Activated T-cell treated with anti-CD3 and anti-CD28 coated beads, Interleukin-2, amount 50 U/mL, for 72 hours (primary cell): ENCODE results near the gene HLA-G. TPM values are rescaled to one million over a fixed set of nuclear protein-coding genes. Genes with fewer than 3 reads are reported as not detected.

Source experiments
- ATAC-seq, 2 donors: fragments of 150-1000 bp; cut with Tn5 transposase; replicated peaks in 1 of 2; 2 replicates each; pipeline ENCODE4 v1.10.0; 2021; ENCODE audit warnings: moderate library complexity in 2 of 2, mild to moderate bottlenecking in 1 of 2
- DNase-seq, 2 donors: peaks; one replicate each; pipeline ENCODE4 v3.0.0; 2021 to 2022; ENCODE audit warnings: mixed read lengths in 1 of 2
- H3K27ac Mint-ChIP-seq: one replicate; pipeline ENCODE4 v1.8.0; 2022; ENCODE audit warnings: mild to moderate bottlenecking, moderate library complexity, mixed read lengths
- H3K27me3 Mint-ChIP-seq: one replicate; pipeline ENCODE4 v1.8.0; 2022; ENCODE audit warnings: low read depth, mixed read lengths
- H3K36me3 Mint-ChIP-seq, 2 donors: one replicate each; pipeline ENCODE4 v1.8.0; 2022; ENCODE audit warnings: mixed read lengths in 2 of 2, mild to moderate bottlenecking in 1 of 2; ENCODE audit not compliant: insufficient read depth in 2 of 2
- H3K4me1 Mint-ChIP-seq: one replicate; pipeline ENCODE4 v1.8.0; 2022; ENCODE audit warnings: low read depth, mixed read lengths
- H3K4me3 Mint-ChIP-seq, 2 donors: one replicate each; pipeline ENCODE4 v1.8.0; 2022; ENCODE audit warnings: mild to moderate bottlenecking in 2 of 2, mixed read lengths in 2 of 2, moderate library complexity in 2 of 2
- H3K9me3 Mint-ChIP-seq, 2 donors: one replicate each; pipeline ENCODE4 v1.8.0; 2022; ENCODE audit warnings: mixed read lengths in 2 of 2
- total RNA-seq, 2 donors: library from RNA; stranded (reverse); gene quantifications; one replicate each; pipeline ENCODE4 v1.2.3, GENCODE V29; 2022

HLA-G gene
- total RNA-seq, 2 donors from 2014 or later, result 0.37 TPM; not detected in 1

DNA sequence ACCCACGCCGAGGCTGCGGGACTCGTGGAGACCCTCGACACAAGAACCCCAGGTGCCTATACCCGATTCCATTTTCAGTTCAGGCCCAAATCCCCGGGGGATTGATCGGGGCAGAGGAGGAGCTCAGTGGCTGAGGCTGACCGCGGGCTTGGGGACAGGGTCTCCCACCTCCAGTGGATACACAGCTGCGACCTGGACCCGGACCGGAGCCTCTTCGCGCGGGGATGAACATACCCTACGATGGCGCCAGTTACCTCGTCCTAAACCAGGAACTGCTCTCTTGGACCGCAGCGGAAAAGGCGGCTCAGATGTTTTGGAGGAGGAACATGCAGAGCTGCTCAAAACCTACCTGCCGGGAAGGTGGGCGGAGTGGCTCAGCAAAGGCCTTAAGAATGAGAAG is 27.4 kb upstream of the HLA-G start:
- no peak overlapping the region for H3K4me3 Mint-ChIP-seq
- H3K9me3 Mint-ChIP-seq, result no peaks in the 10 kb centered on the region

DNA sequence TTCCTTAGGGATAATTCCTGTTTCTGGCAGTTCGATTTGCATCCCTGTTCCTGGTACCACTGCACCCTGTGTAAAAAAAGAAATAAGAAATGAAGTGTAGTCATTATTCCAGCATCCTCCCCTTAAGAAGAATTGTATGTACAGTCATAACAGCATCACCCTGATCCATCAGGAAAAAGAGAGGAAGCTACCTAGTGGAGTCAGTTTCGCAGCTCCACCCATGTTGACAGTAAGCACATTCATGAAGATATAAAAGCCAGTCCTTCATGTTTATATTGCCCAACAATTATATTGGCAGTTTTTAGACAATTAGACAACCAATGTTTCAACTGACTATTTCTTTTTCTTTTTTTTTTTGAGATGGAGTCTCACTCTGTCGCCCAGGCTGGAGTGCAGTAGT is 21.2 kb upstream of the HLA-G start:
- Mint-ChIP-seq H3K36me3 (no peaks in the 10 kb centered on the region), H3K27ac (no peak overlapping the region), H3K9me3 (no peaks in the 10 kb centered on the region), H3K4me3 (no peak overlapping the region), H3K4me1 (no peaks in the 10 kb centered on the region), H3K27me3 (peaks cover 39% of the 10 kb centered on the region)
- ATAC-seq (no peak), DNase-seq (no peak)

More for the DNA sequence above, 27.4 kb upstream of the HLA-G start:
- no peak overlapping the region for H3K27ac Mint-ChIP-seq
- DNase-seq, result no peak
- no peaks in the 10 kb centered on the region for H3K4me1 Mint-ChIP-seq
- no peak for ATAC-seq
- H3K27me3 Mint-ChIP-seq, result peaks cover 18% of the 10 kb centered on the region
- H3K36me3 Mint-ChIP-seq, result no peaks in the 10 kb centered on the region

DNA sequence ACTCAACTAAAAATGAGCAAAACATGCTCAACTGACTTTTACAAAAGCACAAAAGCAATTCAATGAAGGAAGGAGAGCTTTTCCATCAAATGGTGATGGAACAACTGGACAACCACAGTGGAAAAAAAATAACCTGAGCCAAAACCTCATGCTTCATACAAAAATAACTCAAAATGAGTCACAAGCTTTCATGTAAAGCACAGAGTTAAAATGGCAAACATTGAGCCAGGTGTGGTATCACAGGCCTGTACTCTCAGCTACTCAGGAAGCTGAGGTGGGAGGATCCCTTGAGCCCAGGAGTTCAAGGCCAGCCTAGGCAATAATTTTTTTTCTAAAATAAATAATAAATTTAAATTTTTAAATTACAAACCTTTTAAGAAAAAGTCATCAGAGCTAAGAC is 18.4 kb upstream of the HLA-G start:
- no peaks in the 10 kb centered on the region for H3K4me1 Mint-ChIP-seq
- H3K4me3 Mint-ChIP-seq, result no peak overlapping the region
- H3K27me3 Mint-ChIP-seq, result peaks cover 32% of the 10 kb centered on the region
- no peak overlapping the region for H3K27ac Mint-ChIP-seq
- H3K9me3 Mint-ChIP-seq, result no peaks in the 10 kb centered on the region
- DNase-seq, result no peak
- H3K36me3 Mint-ChIP-seq, result no peaks in the 10 kb centered on the region
- ATAC-seq, result no peak

DNA sequence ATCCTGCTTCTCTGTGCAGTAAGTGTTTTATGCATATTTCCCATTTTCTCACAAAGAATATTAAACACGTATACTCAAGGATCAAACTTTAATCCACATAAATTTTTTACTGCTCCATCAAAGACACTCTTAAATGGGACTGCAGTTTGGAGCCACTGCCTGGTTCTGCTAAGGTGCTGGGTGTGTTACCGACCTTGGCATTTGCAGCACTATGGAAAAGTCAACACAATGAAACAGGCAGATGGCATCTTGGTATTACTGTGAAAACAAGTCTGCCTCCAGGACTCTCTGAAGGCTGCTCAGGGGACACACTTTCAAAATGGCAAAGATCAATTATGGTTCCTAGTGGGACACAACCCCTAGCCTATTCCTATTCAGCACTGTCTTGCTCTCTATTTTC is 17.3 kb upstream of the HLA-G start:
- DNase-seq, result no peak
- H3K4me3 Mint-ChIP-seq, result no peak overlapping the region
- no peak for ATAC-seq
- H3K36me3 Mint-ChIP-seq, result no peaks in the 10 kb centered on the region
- H3K27ac Mint-ChIP-seq, result no peak overlapping the region
- peaks cover 27% of the 10 kb centered on the region for H3K27me3 Mint-ChIP-seq
- no peaks in the 10 kb centered on the region for H3K4me1 Mint-ChIP-seq
- H3K9me3 Mint-ChIP-seq, result no peaks in the 10 kb centered on the region

DNA sequence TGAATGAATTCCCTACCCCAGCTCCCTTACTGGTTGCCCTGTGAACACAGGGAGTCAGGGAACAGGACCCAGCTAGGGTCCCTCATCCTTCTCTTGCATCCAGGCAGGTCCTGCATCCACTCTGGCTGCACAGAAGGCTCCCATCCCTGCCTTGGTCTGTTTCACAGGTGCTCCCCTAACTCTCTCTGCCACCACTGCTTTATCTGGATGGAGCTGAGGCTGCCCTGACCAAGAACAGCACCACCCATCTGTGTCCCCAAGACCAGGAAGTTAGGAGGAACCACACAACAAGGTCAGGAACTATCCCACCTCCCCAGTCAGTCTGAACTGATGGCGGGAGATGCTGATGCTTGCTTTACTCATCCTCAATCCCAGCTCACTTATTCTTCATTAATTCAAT is 16.2 kb upstream of the HLA-G start:
- DNase-seq, result no peak
- Mint-ChIP-seq H3K4me1 (no peaks in the 10 kb centered on the region), H3K27me3 (peaks cover 17% of the 10 kb centered on the region), H3K27ac (no peak overlapping the region), H3K36me3 (no peaks in the 10 kb centered on the region), H3K9me3 (no peaks in the 10 kb centered on the region), H3K4me3 (no peak overlapping the region)
- no peak for ATAC-seq

DNA sequence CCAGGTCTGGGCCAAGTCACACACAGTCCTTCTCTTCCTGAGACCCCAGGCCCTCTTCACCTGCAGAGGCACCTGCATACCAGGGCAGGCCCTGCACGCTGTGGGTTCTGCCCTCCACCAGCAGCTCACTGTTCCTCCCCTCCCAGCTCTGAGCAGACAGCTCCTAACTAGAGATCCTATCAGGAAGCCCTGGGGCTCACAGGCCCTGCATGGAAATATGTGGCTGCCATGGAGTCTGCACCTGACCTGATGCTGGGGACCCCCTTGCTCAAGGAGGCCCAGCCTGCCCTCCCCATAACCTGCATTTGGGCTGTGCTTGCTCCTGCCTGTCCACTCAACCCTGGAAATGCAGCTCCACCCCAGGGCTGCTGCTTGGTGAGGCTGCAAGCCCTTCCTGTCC is 14.6 kb upstream of the HLA-G start:
- DNase-seq (no peak), ATAC-seq (no peak)
- Mint-ChIP-seq H3K9me3 (no peaks in the 10 kb centered on the region), H3K4me1 (no peaks in the 10 kb centered on the region), H3K27ac (no peak overlapping the region), H3K36me3 (no peaks in the 10 kb centered on the region), H3K4me3 (no peak overlapping the region), H3K27me3 (peaks cover 4% of the 10 kb centered on the region)

DNA sequence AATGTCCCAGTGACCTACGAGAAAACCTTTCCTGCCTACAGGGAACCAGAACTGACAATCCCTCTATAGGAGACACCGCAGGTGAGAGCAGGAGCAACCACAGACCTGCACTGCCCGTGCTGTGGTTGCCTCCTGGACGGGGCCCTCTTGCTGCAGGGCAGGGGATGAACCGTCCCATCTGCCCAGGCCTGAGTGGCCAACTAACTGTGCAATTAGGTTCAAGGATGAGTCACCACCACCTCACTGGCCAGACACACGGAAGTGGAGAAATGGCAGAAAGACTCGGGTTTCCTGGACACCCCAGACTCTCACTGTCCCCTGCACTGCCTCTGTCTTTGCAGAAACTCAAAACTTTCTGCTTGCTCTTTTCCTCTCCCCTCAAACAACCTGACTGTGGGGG is 13.8 kb upstream of the HLA-G start:
- Mint-ChIP-seq H3K4me1 (no peaks in the 10 kb centered on the region), H3K4me3 (no peak overlapping the region), H3K27ac (no peak overlapping the region), H3K27me3 (peaks cover 5% of the 10 kb centered on the region), H3K36me3 (no peaks in the 10 kb centered on the region), H3K9me3 (no peaks in the 10 kb centered on the region)
- DNase-seq (no peak), ATAC-seq (no peak)

DNA sequence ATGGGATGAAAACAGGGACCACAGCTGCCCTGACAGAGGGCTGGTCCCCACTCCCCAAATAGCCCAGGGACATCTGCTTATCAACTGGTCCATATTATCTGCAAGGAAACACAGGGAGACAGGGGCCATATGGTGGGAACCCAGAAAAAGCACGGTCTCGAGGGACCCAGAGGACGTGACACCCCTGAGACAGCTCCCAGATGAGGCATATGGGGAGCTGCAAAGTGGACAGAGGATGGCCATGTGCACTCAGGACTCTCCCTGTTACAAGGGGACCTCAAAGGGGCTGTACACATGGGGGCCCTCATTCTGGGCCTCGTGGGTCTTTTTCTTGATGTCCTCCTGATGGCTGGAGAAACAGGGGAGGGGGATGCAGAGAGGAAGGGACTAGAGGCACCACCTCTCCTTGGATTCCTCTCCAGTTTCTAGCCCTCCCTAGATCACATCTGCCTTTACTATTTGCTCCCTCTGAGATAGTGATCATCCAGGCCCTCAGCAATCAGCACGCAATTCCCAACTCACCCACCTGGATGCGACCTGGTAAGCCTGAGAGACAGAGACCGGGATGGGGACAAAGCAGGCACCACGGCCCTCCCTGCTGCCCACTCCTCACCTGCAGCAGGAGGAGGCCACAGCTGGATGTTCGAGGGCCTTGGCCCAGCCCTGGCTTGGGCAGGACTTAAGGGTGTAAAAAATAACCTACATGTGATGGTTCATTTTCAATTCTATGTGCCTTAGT is 13.1 kb upstream of the HLA-G start:
- no peak for ATAC-seq

DNA sequence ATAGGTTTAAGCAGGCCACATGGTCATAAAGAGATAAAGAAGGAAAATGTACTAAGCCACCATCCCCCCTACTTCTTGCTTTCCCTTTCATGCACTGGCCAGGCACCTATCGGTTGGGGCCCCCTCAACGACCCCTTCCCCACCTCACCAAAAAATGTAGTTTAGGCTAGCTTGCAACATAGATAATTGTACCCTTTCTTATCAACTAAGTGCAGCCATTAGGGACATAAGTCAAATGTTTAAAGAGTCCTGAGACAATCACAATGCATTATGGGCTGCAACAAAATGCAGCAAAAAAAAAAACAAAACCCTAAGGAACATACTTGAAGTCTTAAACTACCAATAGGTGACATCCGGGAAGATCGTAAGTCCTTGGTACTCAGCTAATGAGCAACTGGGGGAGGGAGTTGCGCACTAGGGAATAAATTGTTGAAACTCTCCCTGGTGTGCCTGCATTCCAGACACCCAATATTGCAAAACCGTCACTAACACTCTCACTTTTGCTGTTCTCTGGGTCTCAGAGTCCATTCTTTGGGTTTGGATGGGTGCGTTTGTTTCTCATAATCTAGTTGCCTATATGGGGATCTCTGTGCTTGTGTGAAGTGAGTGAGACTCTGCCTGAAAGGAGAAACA is 12.4 kb upstream of the HLA-G start:
- Mint-ChIP-seq H3K4me1 (no peaks in the 10 kb centered on the region), H3K27me3 (peaks cover 12% of the 10 kb centered on the region), H3K9me3 (no peaks in the 10 kb centered on the region), H3K36me3 (no peaks in the 10 kb centered on the region), H3K4me3 (no peak overlapping the region), H3K27ac (no peak overlapping the region)
- ATAC-seq (no peak), DNase-seq (no peak)

More for the DNA sequence above, 13.1 kb upstream of the HLA-G start:
- DNase-seq, result no peak
- Mint-ChIP-seq H3K36me3 (no peaks in the 10 kb centered on the region), H3K9me3 (no peaks in the 10 kb centered on the region), H3K27ac (no peak overlapping the region), H3K4me3 (no peak overlapping the region), H3K27me3 (peaks cover 12% of the 10 kb centered on the region), H3K4me1 (no peaks in the 10 kb centered on the region)

DNA sequence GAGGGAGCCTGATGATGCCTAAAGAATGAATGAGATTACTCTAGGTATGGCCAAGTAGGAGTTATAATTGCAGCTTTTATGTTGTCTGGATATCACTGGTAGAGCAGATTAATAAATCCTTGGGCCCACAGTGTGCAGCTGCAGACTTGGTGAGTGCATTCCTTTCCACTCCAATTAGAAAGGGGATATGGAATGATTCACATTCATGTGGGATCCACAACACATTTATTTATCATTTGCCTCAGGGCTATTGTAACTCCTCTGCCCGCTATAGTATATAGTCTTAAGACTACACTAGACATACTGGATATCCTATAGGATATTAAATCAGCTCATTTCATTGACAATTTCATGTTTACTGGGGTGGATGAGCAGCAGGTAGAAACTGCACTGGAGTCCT is 11.6 kb upstream of the HLA-G start:
- no peaks in the 10 kb centered on the region for H3K36me3 Mint-ChIP-seq
- no peak overlapping the region for H3K27ac Mint-ChIP-seq
- ATAC-seq, result no peak
- H3K27me3 Mint-ChIP-seq, result peaks cover 16% of the 10 kb centered on the region
- no peak overlapping the region for H3K4me3 Mint-ChIP-seq
- DNase-seq, result no peak
- no peaks in the 10 kb centered on the region for H3K9me3 Mint-ChIP-seq
- no peaks in the 10 kb centered on the region for H3K4me1 Mint-ChIP-seq

DNA sequence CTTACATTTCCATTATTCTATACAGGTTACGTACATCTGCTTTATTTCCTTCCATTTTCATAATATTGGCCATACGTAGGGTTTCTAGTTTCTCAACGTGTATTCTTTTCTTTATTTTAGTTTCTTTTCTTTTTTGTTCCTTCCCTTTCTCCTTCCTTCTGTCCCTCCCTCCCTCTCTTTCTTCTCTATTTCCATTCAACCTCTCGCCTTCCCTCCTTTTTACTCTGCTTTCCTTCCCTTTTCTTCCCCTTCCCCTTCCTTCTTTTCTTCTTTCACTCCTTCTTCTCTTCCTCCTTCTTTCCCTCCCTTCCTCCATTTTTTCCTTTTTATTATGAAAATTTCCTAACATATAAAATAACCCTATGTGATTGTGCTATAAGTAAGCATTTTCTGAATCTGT is 8.7 kb upstream of the HLA-G start:
- no peaks in the 10 kb centered on the region for H3K9me3 Mint-ChIP-seq
- H3K27me3 Mint-ChIP-seq, result peaks cover 40% of the 10 kb centered on the region

DNA sequence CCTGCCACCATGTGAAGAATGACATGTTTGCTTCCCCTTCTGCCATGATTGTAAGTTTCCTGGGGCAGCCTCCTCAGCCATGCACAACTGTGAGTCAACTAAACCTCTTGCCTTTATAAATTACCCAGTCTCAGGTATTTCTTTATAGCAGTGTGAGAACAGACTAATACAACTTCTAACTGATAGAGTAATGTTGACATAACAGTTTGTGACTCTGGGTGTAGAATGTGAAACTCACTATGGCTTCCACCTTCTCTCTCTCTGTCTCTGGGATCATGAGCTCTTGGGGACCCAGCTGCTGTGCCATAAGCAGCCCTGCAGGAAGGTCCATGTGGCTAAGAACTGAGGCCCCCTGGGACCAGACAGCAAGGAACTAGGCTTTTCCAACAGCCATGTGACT is 3.5 kb upstream of the HLA-G start:
- Mint-ChIP-seq H3K36me3 (no peaks in the 10 kb centered on the region), H3K27ac (no peak overlapping the region), H3K9me3 (no peaks in the 10 kb centered on the region), H3K4me3 (no peak overlapping the region), H3K4me1 (peaks cover 11% of the 10 kb centered on the region), H3K27me3 (peaks cover 70% of the 10 kb centered on the region)
- no peak for DNase-seq
- no peak for ATAC-seq

More for the DNA sequence above, 8.7 kb upstream of the HLA-G start:
- ATAC-seq (no peak), DNase-seq (no peak)
- Mint-ChIP-seq H3K4me3 (no peak overlapping the region), H3K36me3 (no peaks in the 10 kb centered on the region), H3K4me1 (no peaks in the 10 kb centered on the region), H3K27ac (no peak overlapping the region)

DNA sequence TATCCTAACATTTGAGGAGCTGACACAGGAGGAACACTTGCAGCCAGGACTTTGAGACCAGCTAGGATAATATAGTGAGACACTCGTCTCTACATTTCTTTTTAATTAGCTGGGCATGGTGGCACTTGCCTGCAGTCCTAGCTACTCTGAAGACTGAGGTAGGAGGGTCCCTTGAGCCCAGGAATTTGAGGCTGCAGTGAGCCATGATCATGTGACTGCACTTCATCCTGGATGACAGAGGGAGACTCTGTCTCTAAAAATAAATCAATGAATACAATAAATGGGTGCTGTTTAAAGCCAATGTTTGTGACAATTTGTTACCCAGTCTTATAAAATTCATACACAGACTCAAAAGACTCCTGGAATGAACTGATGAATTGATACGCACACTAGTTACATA is 1.8 kb upstream of the HLA-G start:
- no peaks in the 10 kb centered on the region for H3K9me3 Mint-ChIP-seq
- H3K36me3 Mint-ChIP-seq, result no peaks in the 10 kb centered on the region
- ATAC-seq (no peak), DNase-seq (no peak)
- peaks cover 11% of the 10 kb centered on the region for H3K4me1 Mint-ChIP-seq
- H3K4me3 Mint-ChIP-seq, result no peak overlapping the region
- peaks cover 78% of the 10 kb centered on the region for H3K27me3 Mint-ChIP-seq
- H3K27ac Mint-ChIP-seq, result no peak overlapping the region

DNA sequence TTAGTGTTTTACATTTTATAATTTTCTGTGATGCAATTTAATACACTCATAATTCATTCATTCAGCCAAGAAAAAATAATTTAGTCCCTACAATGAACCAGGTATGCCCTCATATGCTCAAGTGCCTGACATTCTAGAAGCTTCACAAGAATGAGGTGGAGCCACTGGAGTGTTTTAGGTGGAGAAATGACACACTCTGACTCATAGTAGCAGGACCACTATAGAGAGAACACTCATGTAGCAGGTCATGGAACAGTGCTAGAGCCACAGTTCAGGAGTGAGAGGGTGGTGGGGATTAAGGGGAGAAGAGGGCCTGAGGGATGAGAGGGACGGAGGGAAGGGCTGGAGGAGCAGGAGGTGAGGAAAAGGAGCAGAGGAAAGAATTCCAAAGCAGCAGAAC is 1.4 kb upstream of the HLA-G start:
- H3K9me3 Mint-ChIP-seq, result no peaks in the 10 kb centered on the region
- ATAC-seq (peak; percentile 56 to 67), DNase-seq (no peak)
- peaks cover 11% of the 10 kb centered on the region for H3K4me1 Mint-ChIP-seq
- H3K4me3 Mint-ChIP-seq, result no peak overlapping the region
- peaks cover 76% of the 10 kb centered on the region for H3K27me3 Mint-ChIP-seq
- H3K36me3 Mint-ChIP-seq, result no peaks in the 10 kb centered on the region
- no peak overlapping the region for H3K27ac Mint-ChIP-seq
